ENCODE results near the gene NOG.

The NOG gene

GRCh38 chr17:56592487-56593085 is 913 bp upstream of the NOG start:
- no peak for FAIRE-seq
- TF ChIP-seq POLR2A (IDR thresholded peaks at IDR 0.05; ENCODE audit: low read depth, low read length): no peak
- peak; percentile 84 for DNase-seq (ENCODE audit: insufficient read length, low spot score)

- TF ChIP-seq POLR2A (IDR thresholded peaks at IDR 0.05; ENCODE audit: low read depth, low read length): no peak
- DNase-seq (ENCODE audit: insufficient read length, low spot score) (peak; percentile 78), FAIRE-seq (no peak)
These were observed 333 bp upstream of the NOG start for GRCh38 chr17:56593086-56593645.

GRCh38 chr17:56594320-56595107 is 1.0 kb downstream of the NOG start:
- peak; percentile 33 for DNase-seq (ENCODE audit: insufficient read length, low spot score)
- FAIRE-seq: no peak
- TF ChIP-seq POLR2A (IDR thresholded peaks at IDR 0.05; ENCODE audit: low read depth, low read length): no peak

- FAIRE-seq (no peak), DNase-seq (ENCODE audit: insufficient read length, low spot score) (no peak)
- no peak for TF ChIP-seq POLR2A (IDR thresholded peaks at IDR 0.05; ENCODE audit: low read depth, low read length)
These were observed 1.6 kb downstream of the NOG start for GRCh38 chr17:56595108-56595418.

- no peak for FAIRE-seq
- peak; percentile 35 for DNase-seq (ENCODE audit: insufficient read length, low spot score)
- TF ChIP-seq POLR2A (IDR thresholded peaks at IDR 0.05; ENCODE audit: low read depth, low read length): no peak
These were observed 2.6 kb downstream of the NOG start for GRCh38 chr17:56595831-56596690.

GRCh38 chr17:56596691-56597494 is 3.4 kb downstream of the NOG start:
- no peak for FAIRE-seq
- no peak for DNase-seq (ENCODE audit: insufficient read length, low spot score)

GRCh38 chr17:56597495-56597990 is 4.0 kb downstream of the NOG start:
- no peak for FAIRE-seq
- no peak for DNase-seq (ENCODE audit: insufficient read length, low spot score)
- TF ChIP-seq POLR2A (IDR thresholded peaks at IDR 0.05; ENCODE audit: low read depth, low read length): no peak

More at GRCh38 chr17:56596691-56597494, 3.4 kb downstream of the NOG start:
- no peak for TF ChIP-seq POLR2A (IDR thresholded peaks at IDR 0.05; ENCODE audit: low read depth, low read length)

- TF ChIP-seq POLR2A (IDR thresholded peaks at IDR 0.05; ENCODE audit: low read depth, low read length): no peak
- no peak for FAIRE-seq
- peak; percentile 70 for DNase-seq (ENCODE audit: insufficient read length, low spot score)
These were observed 5.0 kb downstream of the NOG start for GRCh38 chr17:56598466-56598865.

- TF ChIP-seq POLR2A (IDR thresholded peaks at IDR 0.05; ENCODE audit: low read depth, low read length): no peak
- FAIRE-seq (no peak), DNase-seq (ENCODE audit: insufficient read length, low spot score) (no peak)
These were observed 5.6 kb downstream of the NOG start for GRCh38 chr17:56599088-56599487.

GRCh38 chr17:56599566-56599965 is 6.1 kb downstream of the NOG start:
- FAIRE-seq (no peak), DNase-seq (ENCODE audit: insufficient read length, low spot score) (no peak)
- no peak for TF ChIP-seq POLR2A (IDR thresholded peaks at IDR 0.05; ENCODE audit: low read depth, low read length)

GRCh38 chr17:56600256-56600655 is 6.8 kb downstream of the NOG start:
- TF ChIP-seq POLR2A (IDR thresholded peaks at IDR 0.05; ENCODE audit: low read depth, low read length): no peak
- no peak for DNase-seq (ENCODE audit: insufficient read length, low spot score)
- no peak for FAIRE-seq

GRCh38 chr17:56601591-56601990 is 8.1 kb downstream of the NOG start:
- no peak for TF ChIP-seq POLR2A (IDR thresholded peaks at IDR 0.05; ENCODE audit: low read depth, low read length)
- FAIRE-seq: no peak
- no peak for DNase-seq (ENCODE audit: insufficient read length, low spot score)
